Upper lobe of left lung (tissue), 4 donors: Measurements from ENCODE around the gene ANGPTL1.

ENCODE experiments used
- CTCF ChIP-seq, 6 experiments: fragments of 450-650 bp in 4 of 6; fragments of 200-600 bp in 2 of 6; sonication (generic) in 2 of 6; IDR thresholded peaks; one replicate each; pipeline ENCODE4 v1.5.1; 2016 to 2019; ENCODE audit warnings: antibody characterized with exemption in 6 of 6
- EP300 ChIP-seq, 4 donors: sonication (generic); formaldehyde crosslinking; IDR thresholded peaks; one replicate each; pipeline ENCODE4 v1.5.1; 2017; ENCODE audit warnings: antibody characterized with exemption in 4 of 4, control low read depth in 2 of 4
- POLR2AphosphoS5 ChIP-seq, 2 donors: sonication (generic); formaldehyde crosslinking; IDR thresholded peaks; one replicate each; pipeline ENCODE4 v1.5.1; 2017; ENCODE audit warnings: antibody characterized with exemption in 2 of 2

- no peak for TF ChIP-seq POLR2AphosphoS5 (IDR thresholded peaks at IDR 0.05)
- no peak for TF ChIP-seq CTCF (IDR thresholded peaks at IDR 0.05)
- TF ChIP-seq EP300 (IDR thresholded peaks at IDR 0.05): no peak
These were observed 656 bp downstream of the ANGPTL1 start for GRCh38 chr1:178870221-178870620.
